HG02610 (cell line): ENCODE measurements around the gene SGCA.

Experiments used
- ATAC-seq: cut with Tn5 transposase; IDR thresholded peaks from one replicate; pipeline ENCODE4 v1.9.1; 2021; ENCODE audit warnings: mild to moderate bottlenecking, moderate library complexity; ENCODE audit not compliant: unreplicated experiment

The SGCA gene

DNA sequence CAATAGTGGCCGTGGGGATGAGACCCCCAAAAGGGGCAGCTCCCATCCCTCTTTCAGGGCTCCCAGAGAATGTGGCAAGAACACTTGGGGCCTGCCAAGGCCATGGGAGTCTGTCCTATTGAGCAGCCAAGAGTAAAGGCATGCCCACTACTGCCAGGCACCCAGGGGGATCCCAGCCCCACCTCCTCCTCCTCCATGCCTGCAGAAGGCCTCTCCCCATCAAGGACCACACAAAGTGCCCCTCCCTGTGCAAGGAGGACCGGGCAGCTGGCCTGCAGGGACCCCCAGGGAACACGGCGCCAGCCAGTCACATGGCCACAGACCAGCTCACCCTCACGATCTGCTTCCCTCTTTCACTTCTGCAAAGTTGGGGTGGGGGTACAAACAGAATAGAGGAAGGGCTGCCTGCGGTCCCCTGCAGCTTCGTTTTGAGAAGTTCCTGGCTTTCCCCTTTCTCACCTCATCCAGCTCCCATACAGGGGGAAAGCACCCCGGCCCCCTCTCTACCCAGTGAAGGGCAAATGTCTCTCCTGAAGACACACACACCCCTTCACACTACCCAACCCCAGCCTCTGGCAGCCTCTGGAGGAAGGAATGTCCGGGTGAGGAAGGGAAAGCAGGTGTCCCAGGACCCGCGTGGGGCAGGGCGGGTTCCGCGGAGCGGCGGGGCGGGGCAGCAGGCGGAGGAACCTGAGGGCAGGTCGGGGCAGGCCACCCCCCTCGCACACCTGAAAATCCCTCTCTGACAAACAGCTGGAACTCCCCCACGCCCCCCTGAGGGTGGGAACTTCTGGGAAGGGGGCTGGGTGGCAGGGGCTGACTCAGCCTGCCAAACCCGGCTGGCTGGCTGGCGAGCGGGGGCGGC is 17.3 kb upstream of the SGCA start:
- peak; percentile 49 for ATAC-seq

DNA sequence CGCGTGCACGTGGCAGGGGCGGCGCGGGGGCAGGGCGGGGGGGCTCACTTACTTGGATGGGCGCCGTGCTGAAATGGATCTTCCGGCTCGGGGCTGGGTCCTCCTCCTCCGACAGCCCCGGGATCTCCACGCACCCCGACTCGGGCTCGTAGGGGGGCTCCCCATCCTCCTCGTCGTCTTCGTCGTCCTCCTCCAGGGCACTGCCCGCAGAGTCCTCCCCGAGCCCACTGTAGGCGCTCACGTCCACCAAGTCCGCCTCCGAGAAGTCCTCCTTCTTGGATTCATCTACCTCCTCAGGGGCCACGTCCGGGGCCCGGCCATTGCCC is 16.8 kb upstream of the SGCA start:
- no peak for ATAC-seq

DNA sequence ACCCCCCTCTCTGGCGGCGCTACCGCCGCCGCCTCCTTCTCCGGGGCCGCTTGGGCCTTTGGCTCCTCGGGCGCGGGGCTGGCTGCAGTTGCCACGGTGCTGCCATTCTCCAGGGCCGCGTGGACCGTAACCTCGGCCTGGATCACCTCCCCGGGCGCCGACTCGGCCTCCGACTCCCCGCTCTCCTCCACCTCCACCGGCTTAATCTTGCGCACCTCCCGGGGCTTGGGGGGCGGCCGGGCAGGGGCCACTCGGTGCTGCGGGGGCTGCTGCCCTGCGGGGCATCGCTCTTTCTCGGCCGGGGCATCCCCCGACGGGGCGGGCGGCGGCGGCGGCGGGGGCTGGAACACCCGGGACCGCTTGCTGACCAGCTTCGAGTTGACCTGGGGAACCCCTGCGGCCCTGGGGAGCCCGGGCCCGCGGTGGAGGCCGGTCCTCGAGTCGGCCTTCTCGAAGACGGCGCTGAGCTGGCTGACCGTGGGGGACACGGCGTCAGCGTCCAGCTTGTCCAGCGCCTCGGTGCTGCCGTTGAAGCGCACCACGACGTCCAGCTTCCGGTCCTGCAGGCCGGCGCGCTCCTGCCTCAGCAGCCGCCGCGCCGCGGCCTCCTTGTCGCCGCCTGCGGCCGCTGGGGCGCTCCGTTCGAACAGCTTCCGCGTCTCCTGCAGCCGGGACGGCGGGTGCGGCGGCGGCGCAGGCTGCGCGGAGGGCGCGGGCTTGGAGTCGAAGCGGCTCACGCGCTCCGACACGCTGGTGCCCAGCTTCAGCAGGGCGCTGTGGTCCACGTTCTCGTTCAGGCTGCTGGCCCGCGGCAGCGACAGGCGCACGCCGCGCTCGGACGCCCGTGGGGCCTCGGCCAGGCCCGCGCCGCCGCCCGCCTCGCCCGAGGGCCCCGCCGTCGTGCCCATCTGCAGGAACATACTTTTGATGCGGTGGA is 16.1 kb upstream of the SGCA start:
- no peak for ATAC-seq

DNA sequence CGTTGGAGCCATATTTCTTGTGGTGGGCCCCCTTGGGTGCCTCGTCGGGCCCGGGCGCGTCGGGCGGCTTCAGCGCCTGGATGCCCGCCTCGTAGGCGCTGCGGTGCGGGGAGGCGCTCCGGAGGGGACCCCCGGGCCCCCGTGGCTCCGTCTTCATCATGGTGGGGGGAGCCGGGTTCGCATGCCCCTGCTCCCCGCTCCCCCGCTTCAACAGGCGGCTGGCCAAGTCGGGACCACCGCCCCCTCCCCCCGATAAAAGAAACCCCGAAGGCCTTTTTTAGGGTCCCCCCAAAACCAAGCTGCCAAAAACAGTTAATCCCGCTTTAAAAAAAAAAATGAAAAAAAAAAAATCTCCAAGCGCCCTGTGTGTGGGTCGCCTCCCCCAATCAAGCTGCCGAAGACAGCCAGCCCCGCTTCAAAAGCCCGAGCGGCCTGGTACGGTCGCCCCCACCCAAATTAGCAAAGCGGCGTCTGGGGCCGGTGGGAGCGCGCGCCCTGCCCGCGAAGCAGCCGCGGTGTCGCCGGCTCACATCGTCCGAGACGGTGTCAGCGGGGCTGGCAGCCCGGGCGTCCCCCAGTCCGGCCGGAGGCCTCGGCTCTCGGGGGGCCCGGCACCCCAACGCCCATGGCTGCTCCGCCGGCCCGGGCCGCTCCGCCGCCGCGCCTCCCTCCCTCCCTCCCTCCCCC is 15.3 kb upstream of the SGCA start, which contains the start of gene PPP1R9B:
PPP1R9B (minus strand) TSS at position 324 of the 687 bp plus-strand sequence; CDS start at position 160, 164 bp downstream.
- ATAC-seq, result no peak

DNA sequence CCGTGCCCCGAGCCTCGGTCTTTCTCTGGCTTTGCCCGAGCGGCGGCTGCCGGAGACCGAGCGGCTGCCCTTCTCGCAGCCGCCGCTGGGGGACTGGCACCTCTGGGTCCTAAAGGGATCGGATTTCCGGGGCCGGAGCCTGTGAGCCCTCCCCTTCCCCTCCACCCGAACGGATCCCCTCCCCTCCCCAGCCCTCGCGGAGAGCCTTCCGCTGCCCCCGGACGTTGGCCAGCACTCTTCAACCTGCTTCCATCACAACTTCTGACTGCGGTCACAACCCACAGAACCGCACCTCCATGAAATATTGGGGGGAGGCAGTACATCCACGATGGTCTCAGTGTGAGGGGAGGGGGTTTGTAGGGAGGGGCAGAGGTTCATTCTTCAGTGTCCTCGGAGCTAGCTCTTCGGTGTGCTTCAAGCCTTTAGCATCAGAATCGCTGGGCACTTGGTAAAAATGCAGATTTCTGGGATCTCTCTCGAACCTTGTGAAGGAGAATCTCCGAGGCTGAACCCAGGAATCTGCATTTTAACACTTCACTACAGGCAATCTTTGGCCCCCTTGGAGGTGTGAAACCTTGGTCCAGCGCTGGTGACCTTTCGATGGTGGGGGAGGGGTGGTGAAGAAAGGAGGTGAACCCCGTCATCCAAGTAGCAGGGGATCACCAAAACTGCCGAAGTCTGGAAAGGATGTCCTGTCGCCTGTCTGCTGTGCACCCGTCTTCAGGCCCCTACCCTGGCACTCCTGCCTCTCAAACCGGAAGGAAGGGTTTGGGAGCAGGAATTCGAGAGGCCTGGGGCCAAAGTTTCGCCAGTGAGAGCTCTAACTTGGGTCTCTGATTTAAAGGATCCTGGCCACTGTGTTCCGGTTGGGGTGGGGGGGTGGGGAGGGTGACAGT is 14.5 kb upstream of the SGCA start:
- peak; percentile 37 for ATAC-seq

DNA sequence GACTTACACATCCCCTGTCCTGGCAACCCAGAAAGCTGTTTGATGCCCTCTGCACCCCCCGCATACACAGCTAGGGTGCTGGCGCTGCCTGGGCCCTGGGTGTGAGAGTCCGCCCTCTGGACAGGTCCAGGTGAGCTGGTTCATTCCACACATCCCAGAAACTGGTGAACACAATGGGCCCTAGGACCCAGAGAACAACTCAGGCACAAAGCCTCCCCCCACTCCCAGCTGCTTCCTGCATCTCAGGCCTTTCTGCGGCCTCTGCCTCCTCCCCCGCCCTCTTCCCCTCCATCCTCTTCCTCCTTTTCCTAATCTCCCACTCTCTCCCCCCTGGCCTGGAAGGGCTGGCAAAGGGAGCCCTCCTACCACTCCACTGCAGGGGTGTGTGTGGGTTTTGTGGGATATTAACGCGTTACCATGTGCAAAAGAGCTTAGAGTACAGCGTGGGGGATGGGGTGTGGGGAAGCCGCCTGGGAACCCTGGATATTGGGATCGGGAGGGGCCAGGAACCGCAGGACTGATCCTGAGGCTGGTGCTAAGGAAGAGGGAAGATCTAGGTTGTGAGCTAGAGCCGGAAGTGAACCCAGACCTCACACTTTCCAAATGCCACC is 13.8 kb upstream of the SGCA start:
- no peak for ATAC-seq

DNA sequence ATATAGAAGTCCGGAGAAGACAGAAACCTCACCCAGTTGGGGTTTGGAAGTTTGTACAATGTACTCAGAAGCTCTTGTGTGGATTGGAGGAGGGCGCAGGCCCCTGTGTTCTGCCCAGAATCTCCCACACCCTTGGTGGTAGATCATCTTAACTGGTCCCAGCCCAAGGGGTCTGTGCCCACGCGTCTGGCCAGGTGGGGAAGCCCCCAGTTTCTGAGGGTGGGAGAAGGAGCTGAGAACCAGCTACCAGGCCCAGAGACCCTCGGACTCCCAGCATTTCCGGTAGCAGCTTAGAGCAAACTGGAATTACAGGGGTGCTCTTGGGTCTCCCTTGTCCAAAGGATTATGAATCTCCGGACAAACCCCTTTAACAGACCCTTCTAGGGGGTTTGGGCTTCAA is 13.1 kb upstream of the SGCA start:
- ATAC-seq, result no peak

DNA sequence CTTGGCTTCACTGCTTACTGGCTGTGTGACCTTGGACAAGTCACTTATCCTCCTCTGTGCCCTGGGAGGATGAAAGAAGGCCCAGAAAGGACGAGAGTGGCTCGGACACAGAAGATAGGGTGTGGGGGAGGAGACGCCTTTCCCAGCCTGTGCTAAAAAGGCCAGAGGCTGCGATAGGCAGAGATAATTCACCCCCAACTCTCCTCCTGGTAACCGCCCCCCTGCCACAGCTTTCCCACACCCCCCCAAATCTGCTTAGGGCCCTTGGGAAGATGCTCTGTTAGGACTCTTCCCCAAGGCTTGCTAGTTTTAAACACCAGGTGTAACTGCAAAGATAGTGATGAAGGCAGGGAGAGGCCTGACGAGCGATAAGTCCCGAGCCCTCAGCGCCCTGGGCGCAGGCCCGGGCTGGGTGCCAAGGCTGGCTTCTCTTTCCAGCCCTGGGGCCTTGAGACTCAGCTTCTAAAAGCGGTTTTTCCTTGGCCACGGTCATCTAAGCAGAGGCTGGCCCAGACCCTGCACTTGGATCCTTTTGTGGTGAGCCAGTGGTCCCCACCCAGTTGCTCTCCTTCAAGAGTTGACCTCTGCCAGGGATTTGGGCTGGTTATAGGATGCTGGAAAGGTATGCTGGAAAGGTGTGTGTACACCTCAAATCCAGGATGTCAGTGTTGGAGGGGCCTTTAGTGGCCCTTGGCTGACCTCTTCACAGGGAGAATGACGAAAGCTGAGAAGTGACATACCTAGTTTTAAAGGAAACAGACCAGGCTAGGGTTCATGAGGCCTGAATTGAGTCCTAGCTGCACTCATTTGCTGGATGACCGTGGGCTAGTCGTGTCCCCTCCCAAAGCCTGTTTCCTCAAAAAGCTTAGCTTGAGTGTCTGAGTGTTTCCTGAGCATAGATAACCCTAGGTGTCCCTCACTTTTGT is 11.9 kb upstream of the SGCA start:
- ATAC-seq, result no peak

DNA sequence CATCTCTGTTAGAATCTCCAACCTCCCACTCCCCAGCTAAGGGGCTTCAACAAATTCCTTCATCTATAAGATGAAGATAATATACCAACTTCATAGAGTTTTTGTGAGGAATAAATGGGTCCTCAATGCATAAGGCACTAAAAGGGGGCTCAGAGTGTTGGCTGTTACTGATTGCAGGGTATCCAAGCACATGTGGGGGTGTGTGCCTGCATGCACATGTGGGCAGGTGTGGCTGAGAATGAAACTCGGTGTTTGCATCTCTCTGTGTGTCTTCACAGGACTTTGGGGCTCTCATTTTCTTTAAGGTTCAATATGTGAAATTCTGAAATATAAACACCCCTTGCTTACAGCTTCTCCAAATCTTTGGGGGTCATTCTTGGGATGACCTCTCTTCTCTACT is 11.2 kb upstream of the SGCA start:
- ATAC-seq, result no peak

DNA sequence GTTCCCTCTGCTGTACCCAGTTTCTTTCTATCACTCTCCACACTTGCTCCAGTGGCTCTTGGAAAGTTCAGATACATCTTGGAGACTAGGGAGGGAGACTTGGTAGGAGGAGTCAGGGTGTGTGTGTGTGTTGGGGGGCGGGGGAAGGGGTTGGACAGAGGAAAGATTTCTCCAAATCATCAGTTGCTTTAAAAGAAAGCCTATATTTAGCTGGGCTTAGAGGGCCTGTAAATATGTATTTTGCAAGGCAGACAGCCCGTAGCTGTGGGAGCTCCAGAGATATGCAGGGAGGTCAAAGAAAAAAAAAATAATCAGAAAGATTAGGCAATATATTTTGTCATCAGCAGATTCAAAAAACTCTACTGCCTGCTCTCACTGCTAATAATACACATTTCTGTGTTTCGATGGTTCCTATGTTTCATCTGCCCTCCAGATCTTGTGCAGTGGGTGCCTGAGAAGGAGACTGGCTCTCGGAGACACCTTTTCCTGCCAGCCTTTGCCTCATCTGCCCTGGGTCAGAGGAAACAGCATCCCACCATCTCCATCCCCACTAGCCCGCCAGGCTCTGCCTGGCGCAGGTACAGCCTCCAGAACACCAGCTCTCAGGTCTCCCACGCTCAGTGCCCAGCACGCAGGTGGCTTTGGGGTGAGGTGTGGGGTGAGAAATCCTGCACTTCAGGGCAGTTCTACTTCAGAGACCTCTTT is 10.5 kb upstream of the SGCA start:
- ATAC-seq, result no peak

DNA sequence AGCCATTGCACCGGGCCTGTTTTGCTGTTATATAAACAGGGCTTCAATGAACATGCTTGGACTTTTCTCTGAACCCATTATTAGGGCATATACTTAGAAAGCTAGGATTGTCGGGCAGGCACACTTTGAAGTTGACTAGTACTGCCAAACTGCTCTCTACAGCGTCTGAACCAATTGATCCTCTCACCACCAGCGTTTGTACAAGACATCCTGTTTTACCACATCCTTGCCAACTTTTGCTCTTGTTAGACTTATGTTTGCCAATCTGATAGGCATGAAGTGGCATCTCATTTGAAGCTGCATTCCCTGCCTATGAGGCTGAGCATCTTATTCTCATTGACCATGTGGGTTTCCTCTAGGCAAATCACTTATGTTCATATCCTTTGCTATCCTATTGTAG is 7.9 kb upstream of the SGCA start:
- no peak for ATAC-seq

DNA sequence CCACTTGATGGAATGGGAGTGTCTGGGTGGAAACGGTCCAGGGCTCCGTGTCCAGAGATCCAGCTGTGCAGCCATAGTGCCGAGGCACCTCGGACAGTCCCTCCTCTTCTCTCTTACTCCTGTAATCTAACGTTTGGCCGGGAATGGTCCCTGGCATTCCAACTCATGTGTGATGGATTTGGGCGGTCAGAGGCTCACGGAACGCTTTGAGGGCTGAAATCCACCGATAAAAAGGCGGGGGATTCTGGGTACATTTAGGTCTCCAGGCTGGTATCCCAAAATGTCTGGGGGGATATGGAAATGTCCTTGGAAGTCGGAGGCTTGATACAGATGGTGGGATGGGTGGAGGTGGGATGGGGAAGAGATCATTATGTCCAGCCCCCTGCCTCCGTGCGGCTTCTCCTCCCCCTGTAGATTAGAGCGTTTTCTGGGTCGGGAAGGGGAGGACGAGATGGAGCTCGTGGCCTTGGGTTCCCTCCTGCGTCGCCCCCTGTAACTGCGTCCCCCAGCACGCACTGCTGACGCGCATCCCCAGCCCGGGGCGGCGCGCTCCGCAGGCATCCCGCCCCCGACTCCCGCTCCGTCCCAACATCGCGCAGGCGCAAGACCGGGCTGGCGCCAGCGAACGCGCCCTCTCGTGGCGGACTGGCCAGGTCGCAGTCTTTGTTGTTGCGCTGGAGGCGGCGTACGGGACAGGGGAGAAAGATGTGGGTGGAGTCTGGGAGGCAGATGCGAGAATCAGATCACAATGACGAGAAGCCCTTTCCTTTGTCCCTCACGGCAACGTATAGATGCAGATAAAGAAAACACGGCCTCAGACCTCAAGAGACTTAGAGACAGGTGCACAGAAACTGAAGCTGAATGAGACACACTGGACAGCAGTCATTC is 4.5 kb upstream of the SGCA start:
- peak; percentile 79 for ATAC-seq

DNA sequence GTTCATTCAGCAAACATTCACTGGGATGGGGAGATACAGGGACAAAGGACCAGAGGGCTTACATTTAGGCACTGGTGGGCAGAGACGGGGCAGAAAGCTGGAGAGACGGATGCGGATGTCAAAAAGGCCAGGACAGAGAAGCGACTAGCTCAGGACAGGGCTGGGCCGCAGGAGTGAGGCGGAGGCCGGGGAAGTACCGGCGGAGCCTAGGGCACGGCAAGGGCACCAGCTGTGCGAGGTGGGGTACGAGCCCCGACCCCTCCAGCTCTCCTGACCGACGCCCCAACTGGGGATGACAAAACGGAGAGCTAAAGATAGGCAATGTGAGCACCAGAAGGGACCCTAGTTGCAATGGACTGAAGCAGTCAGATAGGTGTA is 3.9 kb upstream of the SGCA start:
- ATAC-seq, result no peak

DNA sequence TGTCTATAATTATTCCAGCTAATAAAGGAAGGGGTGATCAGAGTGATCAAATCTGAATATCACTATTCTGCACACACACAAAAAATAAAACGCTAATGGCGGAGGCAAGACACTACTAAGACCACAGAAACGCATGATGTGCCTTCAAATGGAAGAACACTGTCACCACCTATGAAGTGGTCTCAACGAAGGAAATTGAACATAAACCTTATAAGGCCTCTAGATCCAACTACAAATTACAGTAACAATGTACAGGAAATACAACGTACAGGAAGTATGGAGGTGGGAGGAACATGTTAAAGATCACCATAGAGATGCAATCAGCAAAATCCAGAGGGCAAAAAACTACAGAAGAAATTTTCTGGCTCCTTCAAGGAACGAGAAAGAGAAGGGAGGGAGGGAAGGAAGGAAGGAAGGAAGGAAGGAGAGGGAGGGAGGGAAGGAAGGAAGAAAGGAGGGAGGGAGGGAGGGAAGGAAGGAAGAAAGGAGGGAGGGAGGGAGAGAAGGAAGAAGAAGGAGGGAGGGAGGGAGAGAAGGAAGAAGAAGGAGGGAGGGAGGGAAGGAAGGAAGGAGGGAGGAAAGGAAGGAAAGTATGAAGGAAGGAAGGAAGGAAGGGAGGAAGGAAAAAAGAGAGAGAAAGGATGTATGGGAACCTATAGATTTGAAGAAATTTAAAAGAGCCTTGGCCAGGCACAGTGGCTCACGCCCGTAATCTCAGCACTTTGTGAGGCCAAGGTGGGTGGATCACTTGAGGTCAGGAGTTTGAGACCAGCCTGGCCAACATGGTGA is 3.1 kb upstream of the SGCA start:
- no peak for ATAC-seq

DNA sequence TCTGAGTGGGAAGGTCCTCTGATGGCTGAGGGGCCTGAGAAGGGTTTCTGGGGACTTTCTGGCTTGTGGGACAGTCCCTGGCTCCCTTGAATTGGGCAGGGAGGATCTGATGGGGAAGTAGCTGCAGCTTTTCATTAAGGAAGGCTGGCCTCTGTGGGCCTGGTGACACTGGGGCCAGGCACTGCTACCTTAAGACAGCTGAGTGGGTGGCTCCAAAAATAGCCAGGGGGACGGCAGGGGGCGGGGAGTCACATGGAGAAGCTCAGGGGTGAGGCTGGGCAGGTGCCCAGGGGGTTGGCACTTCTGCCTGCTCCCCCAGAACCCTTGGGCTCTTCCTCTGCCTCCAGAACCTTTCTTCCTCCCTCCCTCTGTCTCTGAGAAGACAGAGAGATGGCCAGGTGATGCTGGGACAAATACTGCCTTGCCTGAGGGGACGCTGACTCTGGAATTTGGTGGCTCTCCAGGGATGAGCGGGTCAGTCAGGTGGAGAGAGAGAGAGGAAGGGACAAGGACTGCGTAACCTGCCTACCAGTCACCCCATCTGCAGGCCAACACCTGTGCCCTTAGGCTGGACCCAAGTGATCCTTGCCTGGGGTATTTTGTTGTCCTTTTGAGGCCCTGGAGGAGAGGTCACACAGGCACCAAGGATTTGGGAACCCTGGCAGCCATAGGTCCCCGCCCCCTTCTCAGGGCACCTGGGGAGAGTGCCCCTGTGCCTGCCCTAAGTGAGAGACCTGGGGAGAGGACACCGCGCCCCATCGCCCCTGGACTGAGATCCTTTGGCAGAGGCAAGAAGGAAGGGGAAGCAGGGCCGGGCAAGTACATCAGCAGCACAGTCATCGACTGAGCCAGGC is 1.7 kb upstream of the SGCA start:
- ATAC-seq, result peak; percentile 49

DNA sequence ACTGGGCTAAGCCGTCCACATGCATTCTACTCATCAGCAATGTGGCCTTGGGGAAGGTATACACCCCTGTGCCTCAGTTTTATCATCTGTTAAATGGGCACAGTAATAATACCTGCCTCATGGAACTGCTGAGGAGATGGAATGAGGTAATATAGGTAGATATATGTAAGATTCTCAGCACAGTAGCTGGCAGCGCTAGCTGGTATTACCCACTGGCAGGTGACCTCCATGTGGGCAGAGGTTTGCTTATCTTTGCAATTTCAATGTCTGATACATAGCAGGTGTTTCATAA is 1.2 kb upstream of the SGCA start:
- no peak for ATAC-seq
